GM21786 (cell line): Measurements from ENCODE around the gene CHRNA10.
"Not testable (repeated sequence)": the region's sequence is repeated elsewhere in the genome, so short reads cannot be mapped to it uniquely, and the experiment has no call there.

Experiments
- ATAC-seq: cut with Tn5 transposase; IDR thresholded peaks from one replicate; pipeline ENCODE4 v1.9.1; 2021; ENCODE audit not compliant: unreplicated experiment

Gene CHRNA10

GRCh38 chr11:3665336-3666022 is 5.7 kb downstream of the CHRNA10 start:
- ATAC-seq: no peak

- no peak for ATAC-seq
Measured at GRCh38 chr11:3664032-3664630, 7.1 kb downstream of the CHRNA10 start.

GRCh38 chr11:3662856-3663255 is 8.3 kb downstream of the CHRNA10 start:
- no peak for ATAC-seq

GRCh38 chr11:3660960-3661359 is 10.2 kb downstream of the CHRNA10 start:
- no peak for ATAC-seq

GRCh38 chr11:3659595-3660515 is 11.3 kb downstream of the CHRNA10 start:
- ATAC-seq: no peak

- ATAC-seq: no peak
Measured at GRCh38 chr11:3658252-3658651, 12.9 kb downstream of the CHRNA10 start.

- not testable (repeated sequence) for ATAC-seq
Measured at GRCh38 chr11:3657331-3657730, 13.9 kb downstream of the CHRNA10 start.

- no peak for ATAC-seq
Measured at GRCh38 chr11:3655547-3655946, 15.6 kb downstream of the CHRNA10 start.

- not testable (repeated sequence) for ATAC-seq
Measured at GRCh38 chr11:3652514-3652913, 18.7 kb downstream of the CHRNA10 start.

GRCh38 chr11:3649374-3649773 is 21.8 kb downstream of the CHRNA10 start:
- not testable (repeated sequence) for ATAC-seq

- not testable (repeated sequence) for ATAC-seq
Measured at GRCh38 chr11:3648843-3649242, 22.3 kb downstream of the CHRNA10 start.

GRCh38 chr11:3645552-3645951 is 25.6 kb downstream of the CHRNA10 start:
- no peak for ATAC-seq

- ATAC-seq: no peak
Measured at GRCh38 chr11:3644817-3645235, 26.4 kb downstream of the CHRNA10 start, which contains the start of gene ART1. TSS of gene ART1 (plus strand) at chr11:3645128. CDS start at chr11:3659214, 14,086 bp downstream.

- ATAC-seq: not testable (repeated sequence)
Measured at GRCh38 chr11:3643102-3643546, 28.1 kb downstream of the CHRNA10 start.

GRCh38 chr11:3642071-3642951 is 28.9 kb downstream of the CHRNA10 start:
- no peak for ATAC-seq

- ATAC-seq: no peak
Measured at GRCh38 chr11:3641701-3642070, 29.5 kb downstream of the CHRNA10 start, which contains the start of gene ART5. TSS of gene ART5 (minus strand) at chr11:3641992. CDS start at chr11:3641862, 130 bp downstream.

- no peak for ATAC-seq
Measured at GRCh38 chr11:3641191-3641590, 30.0 kb downstream of the CHRNA10 start.

- ATAC-seq: no peak
Measured at GRCh38 chr11:3639841-3640240, 31.3 kb downstream of the CHRNA10 start.

GRCh38 chr11:3638513-3638912 is 32.7 kb downstream of the CHRNA10 start:
- no peak for ATAC-seq

- ATAC-seq: no peak
Measured at GRCh38 chr11:3637201-3637600, 34.0 kb downstream of the CHRNA10 start.
